HUES6 (cell line): ENCODE results near the gene IQGAP1.
A peak's percentile ranks its signal among the peaks of the same experiment; 100 is the strongest.
"Not testable (repeated sequence)": the region's sequence is repeated elsewhere in the genome, so short reads cannot be mapped to it uniquely, and the experiment has no call there.

Experiments used
- H3K27ac ChIP-seq: 2 replicates; pipeline ENCODE4 v1.7.0; 2013; ENCODE audit warnings: low read depth, mild to moderate bottlenecking, low read length, inconsistent platforms
- H3K27me3 ChIP-seq: 2 replicates; pipeline ENCODE4 v1.6.1; 2013; ENCODE audit warnings: low read length; ENCODE audit not compliant: control insufficient read depth, insufficient read depth
- H3K36me3 ChIP-seq: 2 replicates; pipeline ENCODE4 v1.6.1; 2013; ENCODE audit warnings: low read length; ENCODE audit not compliant: control insufficient read depth, insufficient read depth
- H3K4me1 ChIP-seq: 2 replicates; pipeline ENCODE4 v1.6.1; 2013; ENCODE audit warnings: low read length; ENCODE audit not compliant: control insufficient read depth, insufficient read depth
- H3K4me3 ChIP-seq: 2 replicates; pipeline ENCODE4 v1.5.1; 2013; ENCODE audit warnings: low read depth, low read length
- H3K9ac ChIP-seq: one replicate; pipeline ENCODE4 v1.6.1; 2013; ENCODE audit warnings: mild to moderate bottlenecking, low read length
- H3K9me3 ChIP-seq: 2 replicates; pipeline ENCODE4 v1.6.1; 2013; ENCODE audit warnings: low read depth, low read length; ENCODE audit not compliant: control insufficient read depth, insufficient read depth

The IQGAP1 gene

DNA sequence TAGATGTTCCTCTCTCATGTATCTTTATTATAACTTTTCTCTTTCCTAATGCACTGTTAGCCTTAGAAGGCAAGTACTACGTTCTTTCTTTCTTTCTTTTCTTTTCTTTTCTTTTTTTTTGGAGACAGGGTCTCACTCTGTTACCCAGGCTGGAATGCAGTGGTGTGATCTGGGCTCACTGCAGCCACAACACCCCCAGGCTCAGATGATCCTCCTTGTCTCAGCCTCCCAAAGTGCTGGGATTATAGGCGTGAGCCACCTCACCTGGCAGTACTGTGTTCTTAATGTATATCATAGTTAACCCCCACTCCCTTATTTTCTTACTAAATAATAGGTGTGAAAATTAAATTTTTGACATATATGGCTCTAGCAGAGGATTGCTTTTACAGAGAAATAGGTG lies 23.1 kb downstream of the IQGAP1 start:
- Histone ChIP-seq H3K9ac (no peak overlapping the region), H3K36me3 (no peaks in the 10 kb centered on the region), H3K27me3 (no peaks in the 10 kb centered on the region), H3K27ac (peak overlapping the region; percentile 84; the same call in 1 of the 2 replicates), H3K4me3 (no peak overlapping the region), H3K4me1 (peaks cover 55% of the 10 kb centered on the region), H3K9me3 (no peaks in the 10 kb centered on the region)

- no peaks in the 10 kb centered on the region for H3K36me3 ChIP-seq
- H3K4me3 ChIP-seq: peak overlapping the region; percentile 33
- H3K27ac ChIP-seq: peak overlapping the region; percentile 84
- H3K9ac ChIP-seq: peak overlapping the region; percentile 37
- H3K27me3 ChIP-seq: no peaks in the 10 kb centered on the region
- H3K4me1 ChIP-seq: peaks cover 47% of the 10 kb centered on the region
- no peaks in the 10 kb centered on the region for H3K9me3 ChIP-seq
These were observed 24.5 kb downstream of the IQGAP1 start for GRCh38 chr15:90412356-90413194.

GRCh38 chr15:90413411-90414379 lies 25.7 kb downstream of the IQGAP1 start:
- Histone ChIP-seq H3K4me3 (peak overlapping the region; percentile 29; the same call in 1 of the 2 replicates), H3K9ac (peak overlapping the region; percentile 61), H3K36me3 (no peaks in the 10 kb centered on the region), H3K9me3 (no peaks in the 10 kb centered on the region), H3K27me3 (no peaks in the 10 kb centered on the region), H3K4me1 (peaks cover 45% of the 10 kb centered on the region), H3K27ac (peak overlapping the region; percentile 84)

- Histone ChIP-seq H3K9ac (peak overlapping the region; percentile 0), H3K9me3 (no peaks in the 10 kb centered on the region), H3K27ac (peak overlapping the region; percentile 54), H3K4me1 (peaks cover 53% of the 10 kb centered on the region), H3K27me3 (no peaks in the 10 kb centered on the region), H3K36me3 (no peaks in the 10 kb centered on the region), H3K4me3 (no peak overlapping the region; the same call in 1 of the 2 replicates)
These were observed 26.5 kb downstream of the IQGAP1 start for GRCh38 chr15:90414408-90415028.

GRCh38 chr15:90416052-90416451 lies 28.0 kb downstream of the IQGAP1 start:
- not testable (repeated sequence) for H3K27me3 ChIP-seq, H3K9ac ChIP-seq

DNA sequence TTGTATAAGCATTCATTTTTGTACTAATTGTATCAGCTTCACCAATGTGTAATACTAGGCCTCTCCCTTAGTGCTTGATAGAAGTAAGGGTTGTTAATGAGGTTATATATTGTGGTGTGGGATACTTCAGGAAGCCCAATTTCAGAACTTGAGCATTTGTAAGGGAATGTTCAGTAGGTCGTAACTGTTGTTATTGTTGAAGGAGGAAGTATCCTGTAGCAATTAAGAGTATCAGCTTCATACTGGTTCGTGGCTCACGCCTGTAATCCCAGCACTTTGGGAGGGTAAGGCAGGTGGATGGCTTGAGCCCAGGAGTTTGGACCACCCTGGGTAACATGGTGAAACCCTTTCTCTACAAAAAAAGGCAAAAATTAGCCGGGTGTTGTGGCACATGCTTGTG lies 30.6 kb downstream of the IQGAP1 start:
- no peaks in the 10 kb centered on the region for H3K27me3 ChIP-seq
- H3K4me3 ChIP-seq: no peak overlapping the region
- no peaks in the 10 kb centered on the region for H3K9me3 ChIP-seq
- no peak overlapping the region for H3K27ac ChIP-seq
- H3K4me1 ChIP-seq: peaks cover 36% of the 10 kb centered on the region
- no peak overlapping the region for H3K9ac ChIP-seq
- H3K36me3 ChIP-seq: no peaks in the 10 kb centered on the region

More at GRCh38 chr15:90416052-90416451, 28.0 kb downstream of the IQGAP1 start:
- H3K36me3 ChIP-seq, H3K4me3 ChIP-seq, H3K27ac ChIP-seq, H3K9me3 ChIP-seq: not testable (repeated sequence)
- H3K4me1 ChIP-seq: peaks cover 62% of the 10 kb centered on the region

DNA sequence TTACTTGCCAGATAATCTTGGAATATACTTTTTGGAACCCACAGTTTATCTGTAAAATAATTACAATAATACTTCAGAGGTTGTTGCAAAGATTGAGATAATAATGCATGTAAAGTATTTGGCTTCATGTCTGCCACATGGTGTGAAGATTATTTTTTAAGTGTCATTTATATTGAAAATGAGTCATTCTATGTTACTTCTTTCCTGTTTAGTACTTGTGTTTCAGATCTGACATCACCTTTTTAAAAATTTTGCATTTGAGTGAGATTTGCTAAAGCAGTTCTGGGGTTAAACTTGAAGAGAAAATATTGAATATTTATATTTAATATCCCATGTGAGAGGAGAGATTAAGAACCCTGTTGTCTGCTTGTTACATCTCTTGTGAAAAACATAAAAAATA lies 31.2 kb downstream of the IQGAP1 start:
- no peak overlapping the region for H3K4me3 ChIP-seq
- H3K36me3 ChIP-seq: no peaks in the 10 kb centered on the region
- H3K27ac ChIP-seq: no peak overlapping the region
- peaks cover 32% of the 10 kb centered on the region for H3K4me1 ChIP-seq
- H3K9me3 ChIP-seq: no peaks in the 10 kb centered on the region
- no peaks in the 10 kb centered on the region for H3K27me3 ChIP-seq
- no peak overlapping the region for H3K9ac ChIP-seq

DNA sequence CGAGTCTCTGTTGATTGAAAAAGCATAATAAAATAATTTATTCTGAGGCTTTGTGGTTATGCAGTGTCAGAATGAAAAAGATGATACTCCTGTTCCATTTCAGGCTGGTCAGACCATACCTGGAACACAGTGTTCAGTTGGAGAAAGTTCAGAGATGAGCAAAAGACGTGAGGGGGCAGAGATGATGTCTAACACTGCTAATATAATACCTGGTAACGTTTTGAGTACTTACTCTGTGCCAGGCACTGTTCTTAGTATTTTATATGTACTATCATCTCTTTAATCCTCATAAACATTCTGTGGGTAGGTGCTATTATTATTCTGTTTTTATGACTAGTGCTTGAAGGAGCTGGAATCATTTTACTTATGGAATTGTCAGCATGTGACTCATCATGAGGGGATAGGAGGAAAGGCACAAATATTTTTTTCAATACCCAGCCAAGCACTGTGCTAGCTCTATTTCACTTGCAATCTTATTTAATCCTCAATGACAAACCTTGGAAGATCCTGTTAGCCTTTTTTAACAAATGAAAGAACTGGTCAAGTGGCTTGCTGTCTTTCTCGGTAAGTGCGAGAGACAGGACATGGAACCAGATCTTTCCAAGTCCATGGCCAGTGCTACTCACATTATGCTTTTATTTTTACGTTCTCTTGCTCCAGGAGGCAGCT lies 31.8 kb downstream of the IQGAP1 start:
- Histone ChIP-seq H3K4me1 (peaks cover 25% of the 10 kb centered on the region), H3K36me3 (no peaks in the 10 kb centered on the region), H3K4me3 (no peak overlapping the region), H3K27ac (peak overlapping the region; percentile 7; the same call in 1 of the 2 replicates), H3K9ac (no peak overlapping the region), H3K27me3 (no peaks in the 10 kb centered on the region), H3K9me3 (no peaks in the 10 kb centered on the region)

- peaks cover 26% of the 10 kb centered on the region for H3K4me1 ChIP-seq
- H3K36me3 ChIP-seq: no peaks in the 10 kb centered on the region
- no peak overlapping the region for H3K9ac ChIP-seq
- H3K4me3 ChIP-seq: no peak overlapping the region
- no peaks in the 10 kb centered on the region for H3K27me3 ChIP-seq
- no peaks in the 10 kb centered on the region for H3K9me3 ChIP-seq
- peak overlapping the region; percentile 7; the same call in 1 of the 2 replicates for H3K27ac ChIP-seq
These were observed 32.4 kb downstream of the IQGAP1 start for GRCh38 chr15:90420451-90420850.

DNA sequence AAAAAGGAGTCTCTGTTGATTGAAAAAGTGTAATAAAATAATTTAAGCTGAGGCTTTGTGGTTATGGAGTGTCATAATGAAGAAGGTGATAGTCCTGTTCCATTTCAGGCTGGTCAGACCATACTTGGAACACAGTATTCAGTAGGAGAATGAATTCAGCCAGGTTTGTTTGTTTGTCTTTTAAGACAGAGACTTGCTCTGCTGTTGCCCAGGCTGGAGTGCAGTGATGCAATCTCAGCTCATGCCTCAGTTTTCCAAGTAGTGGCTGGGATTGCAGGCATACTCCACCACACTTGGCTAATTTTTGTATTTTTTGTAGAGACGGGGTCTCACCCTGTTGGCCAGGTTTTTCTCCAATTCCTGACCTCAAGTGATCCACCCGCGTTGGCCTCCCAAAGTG lies 33.5 kb downstream of the IQGAP1 start:
- no peaks in the 10 kb centered on the region for H3K36me3 ChIP-seq
- no peaks in the 10 kb centered on the region for H3K27me3 ChIP-seq
- no peak overlapping the region for H3K4me3 ChIP-seq
- H3K9ac ChIP-seq: no peak overlapping the region
- H3K9me3 ChIP-seq: no peaks in the 10 kb centered on the region
- H3K4me1 ChIP-seq: peaks cover 32% of the 10 kb centered on the region
- no peak overlapping the region for H3K27ac ChIP-seq
